Left ventricle myocardium superior (tissue), 1 donor: ENCODE measurements around the gene KLHL36. TPM values are rescaled to one million over a fixed set of nuclear protein-coding genes. Genes with fewer than 3 reads are reported as not detected.

Experiments used
- ATAC-seq: fragments of 200-7000 bp; cut with Tn5 transposase; one replicate; pipeline ENCODE4 v1.9.1; 2020; ENCODE audit warnings: mild to moderate bottlenecking, moderate library complexity
- DNase-seq: peaks from one replicate; pipeline ENCODE4 v3.0.0-alpha.2; 2020
- intact Hi-C: fragments of 100-400 bp; cut with micrococcal nuclease; formaldehyde crosslinking; loops from one replicate; pipeline ENCODE4 v1.11.0; 2022
- total RNA-seq: library from RNA; stranded (reverse); fragmentation: NEBNext Ultra II Directional; extraction: Animal tissue kit (Norgen Biotek cat#: 25700); gene quantifications from one replicate; pipeline ENCODE4 v1.2.1, GENCODE V29; 2021
- donor health status: DM: no; HTN: yes; CAD: no; lungs with severe emphysema.

Gene KLHL36
- total RNA-seq, 1 donor from 2014 or later = 62.5 TPM

DNA sequence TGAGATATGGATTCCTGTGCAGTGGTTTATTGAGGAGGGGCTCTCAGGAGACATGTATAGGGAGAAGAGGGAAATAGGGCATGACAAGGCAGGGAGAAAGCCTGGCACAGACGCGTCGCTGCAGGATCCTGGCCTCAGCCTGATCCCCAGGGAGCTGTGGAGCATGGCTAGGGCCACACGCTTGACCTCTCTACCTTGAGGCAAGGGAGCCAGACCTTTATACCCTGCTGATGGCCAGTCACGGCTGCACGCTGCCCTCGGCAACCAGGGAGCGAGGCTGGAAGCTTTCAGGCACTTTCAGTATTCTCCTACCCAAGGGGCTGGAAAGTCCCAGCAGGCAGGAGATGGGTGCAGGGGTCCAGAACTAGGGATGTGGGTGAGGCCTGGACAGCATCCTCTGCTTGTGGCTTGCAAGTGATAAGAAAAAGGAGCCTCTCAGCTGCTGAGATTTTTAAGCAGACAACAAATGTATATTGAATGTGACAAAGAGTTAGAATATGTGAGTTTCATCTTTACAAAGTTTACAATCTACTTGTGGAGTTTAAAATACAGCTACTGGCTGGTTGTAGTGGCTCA, 10.0 kb upstream of the KLHL36 start:
- DNase-seq (no peak), ATAC-seq (no peak)
- intact Hi-C loops = no loop called here

DNA sequence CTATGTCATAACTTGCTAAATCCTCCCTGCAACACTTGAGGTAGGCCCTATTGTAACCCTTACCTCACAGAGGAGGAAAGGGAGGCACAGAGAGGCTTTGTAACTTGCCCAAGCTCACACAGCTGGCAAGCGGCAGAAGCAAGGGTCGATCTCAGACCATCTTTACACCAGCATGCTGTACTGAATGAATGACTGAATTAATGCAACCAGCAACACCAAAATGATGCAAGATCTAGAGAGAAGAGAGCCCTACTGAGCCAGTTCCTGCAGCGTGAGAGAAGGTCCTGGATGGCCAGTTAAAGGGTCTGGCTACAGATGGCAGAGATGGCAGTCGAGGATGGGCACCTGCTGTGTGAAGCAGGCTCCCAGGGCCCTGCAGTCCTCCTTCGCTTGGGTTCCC, 8.2 kb upstream of the KLHL36 start:
- intact Hi-C loops = no loop called here
- ATAC-seq (no peak), DNase-seq (no peak)

DNA sequence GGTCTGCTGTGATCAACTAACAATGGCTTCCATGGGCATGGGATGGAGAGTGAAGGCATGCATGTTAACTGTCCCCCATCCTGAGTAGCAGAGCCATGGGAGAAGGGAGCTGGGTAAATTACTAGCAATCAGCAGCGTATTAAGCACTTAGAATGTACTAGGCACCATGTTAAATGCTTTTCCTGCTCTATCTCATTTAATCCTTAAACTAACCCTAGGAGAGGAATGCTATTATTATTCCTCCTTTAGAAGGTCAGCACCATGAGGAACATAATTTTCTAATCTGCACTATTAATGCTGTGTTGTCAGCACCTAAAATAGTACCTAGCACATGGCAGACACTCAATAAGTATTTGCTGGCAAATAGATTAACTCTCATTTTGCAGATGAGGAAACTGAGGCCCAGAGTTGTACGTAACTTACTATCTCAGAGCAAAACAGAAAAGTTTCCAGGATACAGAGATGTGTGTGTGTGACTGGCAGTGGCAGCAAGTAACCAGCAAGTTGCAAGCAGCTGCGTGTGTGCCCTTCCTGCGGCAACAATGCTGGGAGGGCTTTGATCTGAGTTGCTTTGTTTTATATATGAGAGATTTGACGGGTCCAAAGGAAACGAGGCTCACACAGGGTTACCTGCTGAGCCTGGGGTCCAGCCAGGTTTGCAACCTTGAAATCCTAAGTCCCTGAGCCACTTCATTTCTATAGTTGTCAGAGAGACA, 6.5 kb upstream of the KLHL36 start:
- ATAC-seq (no peak), DNase-seq (no peak)
- intact Hi-C loops = no loop called here

DNA sequence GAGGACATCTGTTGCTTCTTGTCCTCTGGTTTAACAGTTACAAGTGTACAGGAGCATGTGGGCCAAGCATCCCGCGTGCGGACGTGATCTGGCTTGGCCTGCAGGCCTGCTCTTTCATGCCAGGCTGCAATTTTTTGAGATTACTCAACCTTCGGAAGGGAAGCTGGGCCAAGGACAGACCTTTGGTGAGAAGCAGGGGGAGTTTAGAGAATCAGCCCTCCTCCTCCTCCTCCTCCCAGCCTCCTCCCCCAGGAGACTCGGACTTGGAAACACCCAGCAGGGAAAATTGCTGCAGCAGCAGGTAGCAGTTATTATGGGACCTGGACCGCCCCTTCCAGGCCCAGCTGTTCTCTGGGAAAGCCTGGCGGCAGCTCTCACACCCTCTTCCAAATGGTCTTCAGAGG, 5.1 kb upstream of the KLHL36 start:
- peak; percentile 86 for ATAC-seq
- peak; percentile 86 for DNase-seq
- intact Hi-C loops = no loop called here

DNA sequence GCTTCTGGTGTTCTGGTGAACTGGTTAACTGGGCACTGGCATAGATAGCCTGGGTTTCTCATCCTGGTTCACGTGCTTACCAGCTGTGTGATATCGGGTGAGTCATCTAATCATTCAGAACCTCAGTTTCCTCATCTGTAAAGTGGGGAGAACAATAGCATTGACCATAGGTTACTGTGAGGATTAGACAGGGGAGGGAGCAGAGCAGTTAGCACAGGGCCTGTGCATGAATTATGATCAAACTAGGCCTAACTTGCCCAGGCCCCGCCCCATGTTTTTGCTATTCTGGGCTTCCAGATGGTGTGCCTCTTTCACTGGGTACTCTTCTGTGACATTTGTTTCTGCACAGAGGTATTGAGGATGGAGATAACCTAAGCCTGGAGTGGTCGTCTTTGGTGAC, 4.6 kb upstream of the KLHL36 start:
- intact Hi-C loops = no loop called here
- ATAC-seq (peak; percentile 4), DNase-seq (no peak)

DNA sequence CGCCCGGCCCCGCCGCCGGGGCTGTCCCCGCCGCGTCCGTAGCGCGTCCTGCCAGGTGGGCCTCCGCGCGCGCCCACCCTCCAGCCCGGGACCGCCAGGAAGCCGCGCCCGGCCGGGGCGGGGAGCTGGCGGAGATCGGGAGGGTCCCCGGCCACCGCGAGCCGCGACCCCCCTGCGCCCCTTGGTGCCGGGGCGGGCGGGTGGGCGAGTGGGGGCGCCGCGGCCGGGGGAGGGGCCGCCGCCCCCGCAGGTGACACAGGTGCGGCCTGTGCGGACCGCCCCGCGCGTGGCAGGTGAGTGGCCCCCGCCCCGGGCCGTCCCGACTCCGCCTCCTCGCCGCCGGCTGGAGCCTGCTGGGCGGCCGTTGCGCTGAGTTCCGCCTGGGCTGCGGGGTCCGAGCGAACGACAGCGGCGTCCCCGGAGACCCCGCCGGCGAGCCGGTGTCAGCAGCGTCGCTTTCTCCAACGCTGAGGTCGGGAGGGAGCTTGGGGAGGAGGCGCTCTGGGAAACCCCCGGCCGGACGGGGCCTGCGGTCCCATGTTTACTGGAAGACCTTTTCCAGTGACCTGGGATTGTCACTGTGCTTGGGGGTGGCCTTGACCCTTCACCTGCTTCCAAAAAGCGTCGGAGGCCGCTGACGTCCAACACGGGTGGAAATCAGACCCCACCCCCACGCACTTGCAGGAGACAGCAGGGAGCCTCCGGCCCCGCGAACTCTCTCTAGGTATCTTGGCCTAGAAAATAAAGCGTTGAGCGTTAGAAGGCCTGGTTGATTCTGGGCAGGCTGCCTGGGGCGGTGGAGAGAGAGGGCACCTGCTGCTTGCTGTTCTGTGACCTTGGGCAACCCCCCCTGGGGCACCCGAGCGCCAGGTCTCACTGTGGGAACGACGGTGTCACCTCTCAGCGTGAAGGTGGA, 542 bp downstream of the KLHL36 start:
- DNase-seq (peak; percentile 81), ATAC-seq (peak; percentile 72)
- intact Hi-C loops = no loop called here

DNA sequence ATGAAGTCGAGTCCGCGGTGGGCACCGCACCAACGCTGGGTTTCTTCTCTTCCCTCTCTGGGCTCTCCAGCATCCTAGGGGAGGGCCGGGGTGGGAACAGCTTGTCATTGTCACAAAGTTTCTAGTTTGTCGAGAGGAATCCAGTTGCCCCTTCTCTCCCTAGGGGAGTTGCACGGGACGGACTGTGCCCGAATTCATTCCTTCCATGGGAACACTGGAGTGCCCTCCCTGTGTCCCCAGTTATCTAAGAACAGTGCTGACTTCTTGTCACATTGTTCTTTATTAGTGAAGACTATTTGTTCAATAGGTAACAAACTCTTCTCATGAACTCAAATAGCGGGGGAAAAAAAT, 1.2 kb downstream of the KLHL36 start:
- ATAC-seq (peak; percentile 60), DNase-seq (no peak)
- intact Hi-C loops = no loop called here

DNA sequence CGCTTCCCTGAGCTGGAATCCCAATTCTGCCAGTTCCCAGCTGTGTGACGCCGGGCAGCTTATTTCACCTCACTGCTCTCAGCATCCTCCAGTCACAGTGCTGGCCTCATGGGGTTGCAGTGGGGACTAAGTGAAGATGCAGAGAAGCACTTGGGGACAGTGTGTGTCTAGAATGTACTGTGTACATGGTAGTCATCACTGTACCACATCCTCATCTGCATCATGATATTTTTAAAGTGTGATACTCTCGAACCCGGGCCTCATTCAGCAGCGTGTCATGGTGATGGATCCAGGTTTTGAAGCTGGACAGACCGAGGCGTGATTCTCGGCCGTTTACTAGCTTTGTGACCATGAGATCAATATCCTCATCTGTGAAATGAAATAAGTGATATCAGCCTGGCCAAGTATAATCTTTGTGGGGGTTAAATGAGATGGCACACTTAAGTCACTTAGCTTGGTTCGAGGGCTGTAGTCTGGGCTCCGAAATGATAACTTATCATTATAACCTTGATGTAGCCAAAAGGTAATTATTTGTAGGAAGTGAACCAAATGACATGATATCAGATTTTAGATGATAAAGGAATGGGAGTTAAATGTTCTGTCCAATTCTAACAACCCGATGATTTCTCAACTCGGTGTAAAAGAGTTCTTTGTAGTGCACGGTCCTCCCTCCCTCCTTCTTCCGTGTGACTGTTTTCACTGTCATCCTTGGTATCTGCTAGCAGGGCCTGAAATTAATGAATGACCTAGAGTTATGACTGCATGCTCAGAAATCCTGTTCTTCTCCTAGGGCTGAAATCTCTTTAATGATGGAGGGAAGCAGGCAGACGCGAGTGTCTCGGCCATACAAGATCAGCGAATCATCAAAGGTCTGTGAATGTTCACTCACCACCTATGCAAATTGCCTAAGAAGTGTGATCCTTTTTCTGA, 2.0 kb downstream of the KLHL36 start:
- peak; percentile 1 for ATAC-seq
- intact Hi-C loops = no loop called here
- DNase-seq = no peak

DNA sequence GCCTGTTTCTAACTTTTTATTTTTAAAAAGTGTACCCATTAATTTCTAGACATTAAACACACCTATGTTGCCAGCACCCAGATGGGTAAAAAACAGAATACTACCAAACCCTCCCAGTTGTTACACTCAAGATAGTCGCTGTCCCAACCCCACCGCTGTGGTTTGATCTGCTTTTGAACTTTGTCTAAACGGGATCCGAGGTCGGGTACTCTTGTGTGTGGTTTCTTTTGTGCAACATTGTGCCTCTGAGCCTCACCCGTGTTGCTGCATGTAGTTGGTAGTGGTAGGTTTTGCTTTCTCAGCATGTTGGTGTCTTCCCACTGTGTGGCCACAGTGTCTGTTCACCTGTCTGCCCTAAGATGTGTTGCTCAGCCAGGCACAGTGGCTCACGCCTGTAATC, 4.3 kb downstream of the KLHL36 start:
- no peak for ATAC-seq
- no peak for DNase-seq
- intact Hi-C loops = no loop called here

DNA sequence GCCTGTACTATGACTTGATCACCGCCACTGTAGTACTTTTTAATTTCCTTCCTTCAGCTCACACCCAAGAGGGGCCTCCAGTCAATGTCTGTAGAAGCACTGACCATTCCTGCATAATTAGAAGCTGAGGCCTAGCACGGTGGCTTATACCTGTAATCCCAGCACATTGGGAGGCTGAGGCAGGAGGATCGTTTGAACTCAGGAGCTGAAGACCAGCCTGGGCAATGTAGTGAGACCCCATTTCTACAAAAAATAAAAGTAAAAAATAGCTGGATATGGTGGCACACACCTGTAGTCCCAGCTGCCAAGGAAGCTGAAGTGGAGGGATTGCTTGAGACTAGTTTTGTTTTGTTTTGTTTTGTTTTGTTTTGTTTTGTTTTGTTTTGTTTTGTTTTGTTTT, 5.9 kb downstream of the KLHL36 start:
- ATAC-seq = no peak
- intact Hi-C loops = no loop called here
- no peak for DNase-seq

DNA sequence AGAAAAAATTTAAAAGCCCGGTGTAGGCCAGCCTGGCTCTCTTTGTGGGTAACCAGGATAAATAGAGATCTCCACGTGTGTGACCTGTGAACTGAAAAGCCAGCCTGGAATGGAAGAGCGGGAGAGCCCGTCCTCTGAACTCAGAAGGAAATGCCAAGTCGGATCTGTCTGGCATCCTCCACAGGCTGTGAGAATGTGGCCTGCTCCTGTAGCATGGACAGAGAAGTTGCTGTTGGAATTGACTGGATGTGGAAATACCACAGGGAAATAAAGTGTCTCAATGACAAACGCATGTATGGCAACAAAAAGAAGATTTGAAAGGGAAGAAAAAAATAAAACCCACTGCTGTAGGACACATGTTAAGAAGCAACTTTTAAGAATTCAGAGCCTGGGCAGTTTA, 6.7 kb downstream of the KLHL36 start:
- DNase-seq (no peak), ATAC-seq (no peak)
- intact Hi-C loops = no loop called here

DNA sequence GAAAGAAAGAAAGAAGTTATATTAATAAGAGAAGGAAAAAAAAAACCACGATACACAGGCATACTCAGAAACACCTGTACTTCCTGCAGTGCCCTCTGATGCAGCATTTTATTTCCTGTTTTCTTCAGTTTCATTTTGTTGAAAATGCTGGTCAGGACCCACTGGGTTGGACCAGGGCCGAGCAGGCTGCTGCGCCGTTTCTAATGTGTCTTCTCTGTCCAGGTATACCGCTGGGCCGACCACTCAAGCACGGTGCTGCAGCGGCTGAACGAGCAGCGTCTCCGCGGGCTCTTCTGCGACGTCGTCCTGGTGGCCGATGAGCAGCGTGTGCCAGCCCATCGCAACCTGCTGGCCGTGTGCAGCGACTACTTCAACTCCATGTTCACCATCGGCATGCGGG, 8.3 kb downstream of the KLHL36 start:
- ATAC-seq (no peak), DNase-seq (no peak)

DNA sequence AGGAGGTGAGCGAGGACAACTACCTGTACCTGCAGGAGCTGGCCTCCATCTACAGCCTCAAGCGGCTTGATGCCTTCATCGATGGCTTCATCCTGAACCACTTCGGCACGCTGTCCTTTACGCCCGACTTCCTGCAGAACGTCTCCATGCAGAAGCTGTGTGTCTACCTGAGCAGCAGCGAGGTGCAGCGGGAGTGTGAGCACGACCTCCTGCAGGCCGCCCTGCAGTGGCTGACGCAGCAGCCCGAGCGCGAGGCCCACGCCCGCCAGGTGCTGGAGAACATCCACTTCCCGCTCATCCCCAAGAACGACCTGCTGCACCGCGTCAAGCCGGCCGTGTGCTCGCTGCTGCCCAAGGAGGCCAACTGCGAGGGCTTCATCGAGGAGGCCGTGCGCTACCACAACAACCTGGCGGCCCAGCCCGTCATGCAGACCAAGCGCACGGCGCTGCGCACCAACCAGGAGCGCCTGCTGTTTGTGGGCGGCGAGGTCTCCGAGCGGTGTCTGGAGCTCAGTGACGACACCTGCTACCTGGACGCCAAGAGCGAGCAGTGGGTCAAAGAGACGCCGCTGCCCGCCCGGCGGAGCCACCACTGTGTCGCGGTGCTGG, 9.0 kb downstream of the KLHL36 start:
- intact Hi-C loops = no loop called here
- DNase-seq (no peak), ATAC-seq (no peak)

More for the DNA sequence above, 8.3 kb downstream of the KLHL36 start:
- intact Hi-C loops = no loop called here

DNA sequence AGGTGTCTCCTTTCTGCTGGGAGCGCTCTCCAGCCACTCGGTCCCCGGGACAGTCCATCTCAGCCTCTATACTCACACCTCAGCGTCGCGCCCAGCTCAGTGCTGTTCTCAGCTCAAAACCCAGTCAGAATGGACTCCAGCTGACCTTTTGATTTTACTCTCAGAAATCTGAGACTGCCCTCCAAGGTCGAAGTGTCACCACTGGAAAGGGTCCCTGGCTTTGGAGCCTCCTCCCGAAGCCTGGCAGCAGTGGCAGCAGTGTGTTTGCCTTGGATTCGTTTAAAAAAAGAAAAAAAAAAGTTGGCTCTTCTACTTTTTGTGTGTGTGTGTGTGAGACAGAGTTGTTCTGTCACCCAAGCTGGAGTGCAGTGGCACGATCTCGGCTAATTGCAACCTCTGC, 10.4 kb downstream of the KLHL36 start:
- ATAC-seq = no peak

DNA sequence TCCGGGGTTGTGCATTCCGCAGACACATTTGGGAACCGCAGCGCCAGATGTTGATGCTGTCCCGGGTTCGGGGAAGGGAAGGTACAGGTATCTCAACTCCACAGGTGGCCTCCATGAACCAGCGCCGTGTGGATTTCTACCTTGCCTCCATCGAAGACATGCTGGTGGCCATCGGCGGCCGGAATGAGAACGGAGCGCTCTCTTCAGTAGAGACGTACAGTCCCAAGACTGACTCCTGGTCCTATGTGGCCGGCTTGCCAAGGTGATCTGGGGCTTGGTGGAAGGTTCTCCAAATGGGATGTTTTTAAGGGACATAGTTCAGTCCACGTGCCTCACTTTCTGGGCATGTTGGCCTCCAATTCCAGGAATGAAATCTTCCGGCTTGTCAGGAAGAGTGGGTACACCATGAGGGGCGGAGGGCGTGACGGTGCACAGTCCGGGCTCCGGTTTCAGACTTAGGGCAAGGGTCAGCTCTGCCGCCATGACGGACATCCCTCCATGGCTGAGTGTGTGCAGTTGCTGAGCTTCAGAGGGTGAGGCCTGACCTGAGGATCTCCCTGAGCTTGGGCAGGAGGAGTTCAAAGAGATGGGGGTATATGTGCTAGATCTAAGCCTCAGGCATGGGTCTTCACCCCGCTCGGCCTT, 11.5 kb downstream of the KLHL36 start:
- DNase-seq = no peak
- no peak for ATAC-seq
- intact Hi-C loops = no loop called here

More for the DNA sequence above, 10.4 kb downstream of the KLHL36 start:
- intact Hi-C loops = no loop called here
- DNase-seq = no peak

DNA sequence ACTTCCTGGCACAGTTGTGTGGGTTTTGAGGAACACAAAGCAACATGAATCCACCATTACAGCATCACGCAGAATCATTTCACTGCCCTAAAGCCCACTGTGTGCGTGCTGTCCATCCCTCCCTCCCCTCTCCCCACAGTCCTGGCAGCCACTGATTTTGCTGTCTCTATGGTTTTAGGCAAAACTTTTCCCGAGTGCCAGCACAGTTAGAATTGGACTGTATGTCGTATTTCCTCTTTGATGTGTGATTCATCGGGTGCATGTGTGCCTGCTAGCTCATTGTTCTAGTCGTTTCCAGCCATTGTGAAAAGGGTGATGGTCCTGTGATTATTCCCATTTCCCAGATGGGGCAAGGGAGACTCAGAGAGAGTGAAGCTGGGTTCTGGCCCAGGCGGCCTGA, 12.7 kb downstream of the KLHL36 start:
- DNase-seq = no peak
- no peak for ATAC-seq
- intact Hi-C loops = no loop called here

DNA sequence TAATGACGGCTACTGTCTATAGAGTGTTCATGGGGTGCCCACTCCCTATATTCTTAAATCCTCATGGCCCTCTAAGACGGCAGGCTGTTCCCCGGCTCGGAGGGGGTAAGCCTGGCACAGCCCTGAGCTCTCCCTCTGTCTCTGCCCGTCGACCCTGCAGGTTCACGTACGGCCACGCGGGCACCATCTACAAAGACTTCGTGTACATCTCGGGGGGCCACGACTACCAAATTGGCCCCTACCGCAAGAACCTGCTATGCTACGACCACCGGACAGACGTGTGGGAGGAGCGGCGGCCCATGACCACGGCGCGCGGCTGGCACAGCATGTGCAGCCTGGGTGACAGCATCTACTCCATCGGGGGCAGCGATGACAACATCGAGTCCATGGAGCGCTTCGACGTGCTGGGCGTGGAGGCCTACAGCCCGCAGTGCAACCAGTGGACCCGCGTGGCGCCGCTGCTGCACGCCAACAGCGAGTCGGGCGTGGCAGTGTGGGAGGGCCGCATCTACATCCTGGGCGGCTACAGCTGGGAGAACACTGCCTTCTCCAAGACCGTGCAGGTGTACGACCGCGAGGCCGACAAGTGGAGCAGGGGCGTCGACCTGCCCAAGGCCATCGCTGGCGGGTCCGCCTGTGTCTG, 13.2 kb downstream of the KLHL36 start:
- DNase-seq (no peak), ATAC-seq (no peak)
- intact Hi-C loops = no loop called here

DNA sequence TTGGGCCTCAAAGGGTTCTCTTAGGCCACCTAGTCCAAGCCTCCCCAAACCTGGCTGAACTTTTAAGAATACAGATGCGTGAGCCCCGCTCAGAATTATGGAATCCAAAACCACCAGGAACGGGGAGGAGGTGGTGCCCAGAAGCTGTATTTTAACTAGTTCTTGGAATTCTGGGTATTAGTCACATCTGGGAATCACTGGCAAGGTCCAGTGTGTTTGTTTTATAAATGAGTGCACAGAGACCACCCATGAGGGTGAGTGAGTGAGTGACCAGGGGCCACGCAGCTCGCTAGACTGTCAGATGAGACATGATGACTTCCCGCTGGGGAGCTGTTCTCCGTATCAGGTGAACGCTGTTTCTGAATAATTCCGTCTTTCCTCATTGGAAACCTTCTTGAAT, 14.2 kb downstream of the KLHL36 start:
- ATAC-seq (no peak), DNase-seq (no peak)
- intact Hi-C loops = no loop called here
